Esophagus mucosa (tissue), 1 donor: Measurements from ENCODE around the gene KIF3A. TPM values are rescaled to one million over a fixed set of nuclear protein-coding genes. Genes with fewer than 3 reads are reported as not detected.

Experiments
- ATAC-seq: fragments of 200-7000 bp; cut with Tn5 transposase; one replicate; pipeline ENCODE4 v1.9.1; 2020
- total RNA-seq: library from RNA; stranded (reverse); gene quantifications from one replicate; pipeline ENCODE4 v1.2.4, GENCODE V29; 2023
- donor health status: DM: yes; HTN: yes; CAD: no.

Gene KIF3A
- total RNA-seq, 1 donor from 2014 or later, result 5.5 TPM

DNA sequence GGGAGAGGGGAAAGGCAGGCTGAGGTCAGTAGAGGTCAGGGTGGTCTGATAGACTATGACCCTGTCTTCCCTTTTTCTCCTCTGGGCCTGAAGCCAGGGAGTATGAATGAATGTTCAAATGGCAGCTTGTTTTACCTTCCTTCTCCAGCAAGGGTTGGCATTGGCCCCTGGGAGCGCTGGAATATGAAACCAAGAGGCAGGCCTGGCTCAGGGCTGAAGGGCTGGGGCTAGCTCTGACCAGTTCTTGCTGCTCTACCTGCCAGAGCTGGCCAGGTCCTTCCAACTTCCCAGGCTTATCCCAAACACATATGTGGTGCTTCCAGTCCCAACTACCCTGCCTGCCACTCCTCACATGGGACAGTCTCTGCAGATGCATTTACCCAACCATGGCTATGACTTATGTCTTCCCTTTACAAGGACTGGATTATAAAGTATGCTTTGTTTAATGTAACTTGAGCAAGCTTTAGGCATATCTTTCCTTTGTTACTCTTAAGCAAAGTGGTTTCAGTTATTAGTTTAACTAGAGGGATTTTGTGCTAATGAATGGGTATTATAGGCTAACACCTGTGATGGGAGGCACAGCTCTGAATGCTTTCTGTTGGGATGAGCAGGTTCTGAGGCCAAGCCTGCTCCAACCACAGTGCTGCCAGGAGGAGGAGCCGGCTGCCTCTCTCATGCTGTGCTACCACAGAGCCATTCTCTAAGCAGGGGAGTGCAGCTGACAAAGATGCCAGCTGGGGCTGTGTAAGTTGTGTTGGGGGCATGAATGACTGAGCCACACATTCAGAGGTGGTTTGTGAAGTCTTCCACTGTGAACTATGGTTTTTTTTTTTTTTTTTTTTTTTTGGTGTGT, 16.0 kb upstream of the KIF3A start:
- ATAC-seq, result peak; percentile 52

GRCh38 chr5:132752581-132753125, 15.3 kb upstream of the KIF3A start:
- ATAC-seq, result no peak

DNA sequence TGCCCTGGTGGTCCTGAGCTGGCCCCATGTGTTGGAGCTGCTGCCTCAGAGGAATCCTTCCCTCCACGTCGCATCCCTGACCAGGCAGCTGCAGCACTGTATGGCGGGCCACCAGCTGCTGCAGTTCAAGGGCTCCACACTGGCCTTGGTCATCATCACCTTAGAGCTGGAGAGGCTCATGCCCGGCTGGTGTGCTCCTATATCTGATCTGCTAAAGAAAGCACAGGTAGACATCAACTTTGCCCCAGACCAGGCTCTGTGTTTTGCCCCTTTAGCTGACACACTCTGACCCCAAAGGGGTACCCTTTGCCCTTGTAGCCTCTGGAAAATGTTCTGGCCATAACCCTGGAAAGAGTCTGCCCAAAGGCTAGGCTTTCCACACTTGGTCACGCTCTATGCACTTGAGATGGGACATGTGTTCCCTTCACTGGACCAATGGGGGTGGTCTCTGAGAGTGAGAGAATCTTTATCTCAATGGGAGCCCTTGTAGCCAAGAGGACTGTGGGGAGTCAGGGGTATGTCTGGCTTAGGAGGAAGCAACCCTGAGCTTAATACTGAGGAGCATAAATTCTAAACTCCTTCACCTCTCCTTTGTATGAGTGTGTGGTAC, 14.7 kb upstream of the KIF3A start:
- ATAC-seq, result no peak

DNA sequence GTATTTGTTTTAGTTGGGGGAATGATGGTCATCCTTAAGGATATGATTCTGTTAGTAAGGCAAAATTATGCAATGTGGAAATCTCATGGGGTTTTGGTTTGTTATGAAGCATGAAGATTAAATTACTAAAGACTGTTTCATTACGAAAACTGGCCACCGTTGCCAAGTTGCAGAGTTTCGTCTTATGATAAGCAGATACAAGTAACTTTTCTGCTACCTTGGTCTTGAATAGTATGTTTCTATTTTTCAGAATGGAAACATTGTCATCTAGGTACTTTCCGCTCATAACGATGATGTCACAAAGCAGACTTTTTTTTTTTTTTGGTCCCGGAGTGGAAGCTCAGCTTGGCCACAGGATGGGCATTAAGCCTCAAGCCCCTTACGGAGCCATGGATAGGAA, 14.1 kb upstream of the KIF3A start:
- ATAC-seq, result no peak

DNA sequence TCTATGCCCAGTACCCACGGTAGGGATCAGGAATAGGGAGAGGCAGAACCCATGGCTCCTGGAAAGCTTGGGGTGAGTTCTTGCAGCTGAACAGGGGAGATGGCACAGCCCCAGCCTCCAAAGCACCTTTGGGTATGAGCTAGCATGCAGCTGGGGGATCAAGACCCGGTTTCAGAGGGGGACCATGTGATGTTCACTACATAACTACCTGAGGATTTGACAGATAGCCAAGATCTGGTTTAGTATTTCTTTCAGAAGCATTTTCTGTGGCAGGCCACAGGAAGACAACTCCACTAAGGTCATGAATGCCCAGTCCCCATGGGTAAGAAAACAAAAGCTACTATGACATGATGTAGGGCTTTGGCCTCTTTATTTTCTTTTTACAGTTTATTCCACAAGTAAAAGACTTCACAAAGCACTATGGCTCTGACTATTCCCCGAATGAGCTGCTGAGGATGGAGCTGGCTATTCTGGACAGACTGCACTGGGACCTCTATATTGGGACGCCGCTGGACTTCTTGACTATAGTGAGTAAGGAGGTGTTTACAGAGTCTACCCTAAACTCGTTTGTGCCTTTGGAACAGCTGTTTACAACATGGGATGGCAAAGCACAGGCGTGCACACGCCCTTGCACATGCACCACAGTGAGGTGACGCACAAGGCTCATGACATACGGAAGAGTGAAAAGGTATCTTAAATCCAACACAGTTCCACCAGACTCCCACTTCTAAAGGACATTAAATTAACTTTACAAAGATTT, 13.3 kb upstream of the KIF3A start:
- no peak for ATAC-seq

DNA sequence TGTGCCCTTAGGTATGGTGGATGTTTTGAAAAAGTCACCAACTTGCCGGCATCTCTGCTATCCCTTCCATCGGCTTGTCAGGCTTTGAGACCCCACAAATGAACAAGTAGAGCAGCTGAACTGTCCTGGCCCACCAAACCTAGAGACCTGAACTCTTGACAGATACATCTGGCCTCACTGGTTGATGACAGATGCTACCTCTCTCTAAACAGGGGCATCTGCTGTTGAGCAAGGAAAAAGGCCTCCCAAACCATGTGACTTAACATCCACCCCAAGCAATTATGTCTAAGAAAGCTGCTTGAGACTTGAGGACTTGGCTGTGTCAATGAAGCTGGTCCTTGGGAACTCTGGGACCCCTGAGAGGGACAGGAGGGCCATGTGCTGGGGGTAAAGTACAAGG, 12.2 kb upstream of the KIF3A start:
- ATAC-seq, result no peak

GRCh38 chr5:132748522-132749000, 11.2 kb upstream of the KIF3A start:
- ATAC-seq, result no peak

DNA sequence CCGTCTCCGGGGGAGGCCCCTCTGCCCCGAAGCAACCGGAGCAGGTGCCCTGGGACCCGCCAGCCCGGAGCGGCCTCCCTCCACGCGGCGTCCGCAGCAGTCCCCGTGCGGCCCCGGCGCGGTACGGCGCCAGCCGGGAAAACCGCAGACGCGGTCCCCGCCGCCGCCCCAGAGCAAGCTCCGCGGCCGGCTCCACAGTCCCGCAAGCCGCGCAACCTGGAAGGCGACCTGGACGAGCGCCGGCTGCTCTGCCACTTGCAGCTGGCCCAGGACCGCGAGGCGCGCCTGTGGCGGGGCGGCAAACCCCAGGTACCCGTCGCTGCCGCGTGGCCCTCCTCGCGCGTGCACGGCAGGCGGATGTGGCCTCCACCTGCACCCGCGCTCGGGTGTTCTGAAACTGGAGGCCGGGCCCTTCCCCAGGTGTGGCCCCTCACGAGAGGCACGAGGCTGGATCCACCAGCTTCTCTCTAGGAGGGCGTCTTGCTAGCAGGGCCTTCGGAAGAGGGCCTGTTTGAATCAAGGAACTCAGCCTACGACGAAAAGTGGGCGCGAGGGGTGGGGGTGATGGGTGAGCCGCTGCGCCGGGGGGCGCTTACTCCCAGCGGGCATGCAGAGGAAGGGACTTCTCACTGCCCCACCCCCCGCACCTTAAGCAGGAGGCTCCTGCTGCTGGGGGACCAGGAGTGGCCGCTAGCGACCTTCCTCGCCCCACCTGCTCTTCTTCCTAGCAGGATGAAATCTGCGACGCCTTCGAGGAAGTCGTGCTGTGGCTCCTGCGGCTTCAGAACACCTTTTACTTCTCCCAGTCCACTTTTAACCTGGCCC, 10.5 kb upstream of the KIF3A start:
- peak; percentile 27 for ATAC-seq

- ATAC-seq, result peak; percentile 69
Observed at GRCh38 chr5:132746954-132747615, 9.7 kb upstream of the KIF3A start, which contains the start of gene CCNI2. Gene CCNI2, plus strand, starts transcription at chr5:132747426. Its CDS starts 70 bp downstream, at chr5:132747496.

GRCh38 chr5:132746592-132746953, 9.2 kb upstream of the KIF3A start:
- ATAC-seq, result no peak

DNA sequence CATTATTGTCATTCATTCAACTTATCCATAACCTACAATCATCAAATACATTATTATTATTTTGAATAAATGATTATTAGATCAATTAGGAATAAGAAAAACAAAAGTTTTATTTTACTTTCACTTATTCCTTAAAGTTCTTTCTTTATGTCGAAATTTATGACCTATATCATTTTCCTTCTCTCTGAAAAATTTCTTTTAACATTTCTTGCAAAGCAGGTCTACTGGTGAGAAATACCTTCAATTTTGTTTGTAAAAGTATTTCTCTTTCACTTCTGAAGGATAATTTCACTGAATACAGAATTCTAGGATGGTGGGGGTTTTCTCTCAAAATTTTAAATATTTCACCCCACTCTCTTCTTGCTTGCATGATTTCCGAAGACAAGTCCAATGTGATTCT, 7.3 kb upstream of the KIF3A start:
- no peak for ATAC-seq

- ATAC-seq, result no peak
Observed at GRCh38 chr5:132742626-132743025, 5.3 kb upstream of the KIF3A start.

DNA sequence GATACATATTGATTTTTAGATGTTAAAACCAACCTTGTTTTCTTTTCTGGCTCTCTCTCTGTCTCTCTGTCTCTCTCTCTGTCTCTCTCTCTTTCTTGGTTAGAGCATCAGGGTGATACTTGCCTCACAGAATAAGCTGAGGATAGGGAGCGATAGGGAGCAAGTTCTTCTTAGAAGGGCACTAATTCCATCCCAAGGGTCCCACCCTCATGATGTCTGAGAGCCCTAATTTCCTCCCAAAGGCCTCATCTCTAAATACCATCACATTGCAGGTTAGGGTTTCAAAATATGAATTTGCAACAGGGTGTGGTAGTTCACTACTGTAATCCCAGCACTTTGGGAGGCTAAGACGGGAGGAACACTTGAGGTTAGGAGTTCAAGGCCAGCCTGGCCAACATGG, 4.8 kb upstream of the KIF3A start:
- ATAC-seq, result no peak

DNA sequence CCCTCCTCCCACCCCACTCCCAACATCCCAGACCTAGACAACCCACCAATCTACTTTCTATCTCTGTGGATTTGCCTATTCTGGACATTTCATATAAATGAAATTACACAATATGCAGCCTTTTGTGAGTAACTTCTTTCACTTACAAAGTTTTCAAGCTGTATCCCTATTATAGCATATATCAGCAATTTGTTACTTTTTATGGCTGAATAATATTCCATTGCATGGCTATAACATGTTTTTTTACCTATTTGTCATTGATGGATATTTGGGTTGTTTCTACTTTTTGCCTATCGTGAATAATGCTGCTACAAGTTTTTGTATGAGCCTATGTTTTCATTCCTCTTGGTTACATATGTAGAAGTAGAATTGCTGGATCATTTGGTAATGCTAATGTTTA, 1.9 kb upstream of the KIF3A start:
- no peak for ATAC-seq

- no peak for ATAC-seq
Observed at GRCh38 chr5:132737982-132738681, 786 bp upstream of the KIF3A start.

- ATAC-seq, result no peak
Observed at GRCh38 chr5:132734687-132735086, 2.7 kb downstream of the KIF3A start.

- no peak for ATAC-seq
Observed at GRCh38 chr5:132733499-132734148, 3.7 kb downstream of the KIF3A start.

DNA sequence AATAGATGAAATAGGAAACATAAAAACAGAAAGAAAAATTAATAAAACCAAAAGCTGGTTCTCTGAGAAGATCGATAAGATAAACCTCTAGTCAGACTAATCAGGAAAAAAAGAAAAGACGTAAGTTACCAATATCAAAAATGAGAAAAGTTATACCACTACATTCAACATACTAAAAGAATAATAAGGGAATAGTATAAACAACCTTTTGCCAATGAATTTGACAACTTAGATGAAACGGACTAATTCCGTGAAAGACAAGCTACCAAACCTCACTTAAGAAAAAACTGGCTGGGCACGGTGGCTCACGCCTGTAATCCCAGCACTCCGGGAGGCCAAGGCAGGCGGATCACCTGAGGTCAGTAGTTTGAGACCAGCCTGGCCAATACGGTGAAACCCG, 7.5 kb downstream of the KIF3A start:
- ATAC-seq, result no peak

- ATAC-seq, result no peak
Observed at GRCh38 chr5:132725745-132726144, 11.6 kb downstream of the KIF3A start.
